HepG2 (cell line): ENCODE measurements around the gene FHL3. TPM values are rescaled to one million over a fixed set of nuclear protein-coding genes. Genes with fewer than 3 reads are reported as not detected.
A peak's percentile ranks its signal among the peaks of the same experiment; 100 is the strongest.

Source experiments
- ATAC-seq: fragments of 200-7000 bp; cut with Tn5 transposase; 3 replicates; pipeline ENCODE4 v1.9.1; 2020; ENCODE audit warnings: mild to moderate bottlenecking, moderate library complexity
- BruUV-seq: library from RNA; stranded (reverse); fragments of 400-500 nt; replicated peaks from 2 replicates; lab custom pipeline; 2021; lab: Mats Ljungman, UMichigan
- CTCF ChIA-PET: fragments of 300-600 bp; formaldehyde crosslinking; extraction: SDS; loops from one replicate; lab custom pipeline; 2021; ENCODE audit warnings: low total read pairs, inconsistent platforms, low intra/inter-chr PET ratio; lab: Yijun Ruan, JAX
- POLR2A ChIA-PET: fragments of 350-600 bp; sonication (Branson Sonifier 250); formaldehyde crosslinking; loops from one replicate; lab custom pipeline; 2020; ENCODE audit warnings: antibody characterized with exemption, inconsistent platforms; lab: Yijun Ruan, JAX
- DNase-seq: peaks from one replicate; pipeline ENCODE4 v3.0.0-alpha.2; 2015; ENCODE audit warnings: low spot score
- FAIRE-seq: peaks from 3 replicates; lab custom pipeline; 2011; peaks lifted over from hg19 to GRCh38; lab: Jason Lieb, UNC
- H2AFZ ChIP-seq: one replicate; pipeline ENCODE4 v1.6.1; 2011; ENCODE audit warnings: low read length, inconsistent platforms
- H3K27ac ChIP-seq: fragments of 300-600 bp; 3 replicates; pipeline ENCODE4 v1.8.0; 2011; ENCODE audit warnings: mixed run types, mild to moderate bottlenecking, mixed read lengths, low read length, inconsistent platforms; ENCODE audit not compliant: insufficient read depth; ENCODE audit errors: extremely low read length
- H3K27me3 ChIP-seq, 2 experiments: fragments of 200-600 bp in 1 of 2; 2 replicates in 1 of 2; 3 replicates in 1 of 2; pipeline versions ENCODE4 v1.6.0 to v1.8.0; 2011; ENCODE audit warnings: low read length in 2 of 2, mild to moderate bottlenecking in 2 of 2, moderate library complexity in 2 of 2, inconsistent platforms in 1 of 2; ENCODE audit not compliant: insufficient read depth in 2 of 2, control insufficient read depth in 1 of 2
- H3K36me3 ChIP-seq, 2 experiments: fragments of 200-600 bp in 1 of 2; replicated peaks in 1 of 2; 2 replicates in 1 of 2; 3 replicates in 1 of 2; pipeline versions ENCODE4 v1.5.1 to v1.8.0; 2011; ENCODE audit warnings: low read length in 2 of 2, inconsistent platforms in 1 of 2; ENCODE audit not compliant: insufficient read depth in 2 of 2, control insufficient read depth in 1 of 2
- H3K4me1 ChIP-seq: 2 replicates; pipeline ENCODE4 v1.5.1; 2012; ENCODE audit warnings: low read length, inconsistent platforms; ENCODE audit not compliant: insufficient read depth
- H3K4me2 ChIP-seq: 2 replicates; pipeline ENCODE4 v1.6.0; 2011; ENCODE audit warnings: low read depth, low read length, inconsistent platforms
- H3K4me3 ChIP-seq, 3 experiments: fragments of 200-600 bp in 1 of 3; sonication (generic), shearing (Covaris generic) in 1 of 3; replicated peaks in 1 of 3; 2 replicates each; pipeline ENCODE4 v1.5.1; 2011 to 2016; ENCODE audit warnings: low read length in 3 of 3, inconsistent platforms in 2 of 3, low read depth in 2 of 3, mild to moderate bottlenecking in 2 of 3, control low read depth in 1 of 3, mixed read lengths in 1 of 3; ENCODE audit not compliant: insufficient read depth in 1 of 3
- H3K79me2 ChIP-seq: one replicate; pipeline ENCODE4 v1.6.1; 2011; ENCODE audit warnings: low read length, inconsistent platforms; ENCODE audit not compliant: insufficient read depth
- H3K9ac ChIP-seq: 2 replicates; pipeline ENCODE4 v1.6.0; 2011; ENCODE audit warnings: mild to moderate bottlenecking, low read depth, low read length, inconsistent platforms; ENCODE audit not compliant: insufficient read depth
- H3K9me3 ChIP-seq: 2 replicates; pipeline ENCODE4 v1.5.1; 2012; ENCODE audit warnings: mild to moderate bottlenecking, low read length
- H4K20me1 ChIP-seq: 2 replicates; pipeline ENCODE4 v1.6.0; 2011; ENCODE audit warnings: inconsistent platforms, mild to moderate bottlenecking, low read length, moderate library complexity; ENCODE audit not compliant: insufficient read depth
- HNRNPL ChIP-seq: fragments of 200-400 bp; formaldehyde crosslinking; IDR thresholded peaks from 2 replicates; pipeline ENCODE4 v1.6.1; 2017; ENCODE audit warnings: mild to moderate bottlenecking, low read depth, low read length
- MAFF ChIP-seq: IDR thresholded peaks from 2 replicates; pipeline ENCODE4 v1.6.1; 2011; ENCODE audit warnings: low read depth, low read length, improper control_type of control experiment
- MAFK ChIP-seq, 2 experiments: IDR thresholded peaks in 1 of 2; conservative IDR thresholded peaks in 1 of 2; 2 replicates each; pipeline ENCODE4 v1.6.1; 2011; ENCODE audit warnings: improper control_type of control experiment in 2 of 2, low read length in 2 of 2
- MED13 ChIP-seq: sonication (generic); formaldehyde crosslinking; IDR thresholded peaks from 2 replicates; pipeline ENCODE4 v1.5.0; 2020; ENCODE audit warnings: missing genetic modification reagents
- POLR2G ChIP-seq: fragments of 200-400 bp; formaldehyde crosslinking; IDR thresholded peaks from 2 replicates; pipeline ENCODE4 v1.6.1; 2018; ENCODE audit warnings: mild to moderate bottlenecking, low read depth, low read length, moderate library complexity
- ZNF333 ChIP-seq: sonication (generic); formaldehyde crosslinking; IDR thresholded peaks from 2 replicates; pipeline ENCODE4 v1.4.0; 2020; ENCODE audit warnings: mild to moderate bottlenecking, missing genetic modification reagents, borderline replicate concordance
- ZNF703 ChIP-seq: sonication (generic); formaldehyde crosslinking; IDR thresholded peaks from 2 replicates; pipeline ENCODE4 v1.5.1; 2020; ENCODE audit warnings: missing genetic modification reagents, mild to moderate bottlenecking, moderate library complexity, borderline replicate concordance
- ZSCAN22 ChIP-seq: sonication (generic); formaldehyde crosslinking; IDR thresholded peaks from 2 replicates; pipeline ENCODE4 v1.4.0; 2020; ENCODE audit warnings: mild to moderate bottlenecking, missing genetic modification reagents
- WGBS: methylation state at CpG from one replicate; pipeline ENCODE4 v1.1.6; 2017; ENCODE audit warnings: low lambda C conversion rate; 5-methylcytosine and 5-hydroxymethylcytosine counted together
- in situ Hi-C: cut with HindIII; loops from 2 replicates; pipeline ENCODE4 v1.10.0; 2017; ENCODE audit warnings: low pct_unique_long_range_greater_than_20kb; ENCODE audit not compliant: extremely low pct_ligation_motif_present
- intact Hi-C: fragments of 100-400 bp; cut with micrococcal nuclease; formaldehyde crosslinking; loops from one replicate; pipeline ENCODE4 v1.10.0; 2022; ENCODE audit not compliant: unreplicated experiment
- polyA plus RNA-seq, 8 experiments: library from polyadenylated mRNA; depleted of rRNA in 3 of 8; stranded (reverse) in 7 of 8; unstranded in 1 of 8; fragments of >200 nt; fragmentation: Illumina TruSeq in 4 of 8; extraction: Trizol in 4 of 8; gene quantifications; 2 replicates each; pipeline versions ENCODE4 v1.2.1 to v1.2.3, GENCODE V29; 2011 to 2016; ENCODE audit warnings: low read depth in 4 of 8, missing spikeins in 1 of 8, mixed read lengths in 1 of 8; ENCODE audit not compliant: insufficient read depth in 1 of 8
- total RNA-seq, 5 experiments: library from RNA; depleted of rRNA; stranded (reverse); fragments of >200 nt; fragmentation: Illumina TruSeq; extraction: Trizol; gene quantifications; 2 replicates each; pipeline ENCODE4 v1.2.3, GENCODE V29; 2016; ENCODE audit warnings: low read depth in 1 of 5
- TF ChIP-seq, protein P1 (sequence below): sonication (generic); formaldehyde crosslinking; IDR thresholded peaks from 2 replicates; pipeline ENCODE4 v1.4.0; 2020; ENCODE audit warnings: missing genetic modification reagents, borderline replicate concordance
- TF ChIP-seq, protein P2 (sequence below): IDR thresholded peaks from 2 replicates; pipeline ENCODE4 v1.6.1; 2012; ENCODE audit warnings: low read depth, low read length, improper control_type of control experiment

FHL3 gene
- total and polyA plus RNA-seq, 2 of the 13 experiments (the other 11 are each of a cell fraction or from before 2014, with no cell fraction given): 2.8 to 6.6 TPM

DNA sequence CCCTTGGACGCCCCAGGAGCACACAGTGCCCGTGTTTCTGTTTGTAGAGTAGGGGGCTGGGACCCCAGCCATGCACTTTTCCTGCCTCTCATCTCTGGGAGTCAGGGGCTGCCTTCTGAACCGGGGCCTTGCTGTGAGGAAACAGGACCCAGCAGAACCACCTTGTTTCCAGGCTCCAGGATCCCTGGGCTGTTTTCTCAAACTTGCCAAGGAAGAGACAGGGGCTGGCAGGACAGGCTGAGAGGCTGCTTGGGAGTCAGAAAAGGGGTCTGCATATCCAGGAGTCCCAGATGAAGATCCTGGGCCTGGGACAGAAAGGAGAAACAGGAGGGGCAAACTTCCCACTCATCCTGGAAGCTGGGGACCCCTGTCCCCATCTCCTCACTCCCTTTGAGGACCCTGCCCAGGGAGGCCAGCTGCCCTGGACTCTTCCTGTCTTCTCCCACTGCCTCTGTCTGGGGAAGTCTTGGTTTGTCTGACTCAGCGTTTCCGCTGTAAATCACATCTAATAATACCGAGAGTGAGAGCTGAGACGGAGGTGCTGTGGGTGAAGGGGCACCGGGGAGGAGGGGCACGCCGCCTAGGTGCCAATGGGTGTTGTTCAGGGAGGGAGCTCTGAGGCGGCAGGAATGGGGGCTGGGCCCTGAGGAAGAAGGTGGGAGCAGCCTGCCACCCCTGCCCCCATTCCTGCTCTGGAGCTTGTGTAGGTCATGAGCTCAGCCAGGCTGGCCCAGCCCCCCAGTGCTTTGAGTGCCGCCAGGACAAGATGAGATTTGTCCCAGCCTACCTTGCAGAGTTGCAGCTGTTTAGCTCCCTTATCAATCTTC is 24.6 kb upstream of the FHL3 start:
- H3K27ac ChIP-seq: no peak overlapping the region
- H3K4me2 ChIP-seq: no peak overlapping the region

More for the DNA sequence above, 24.6 kb upstream of the FHL3 start:
- Histone ChIP-seq H4K20me1 (no peaks in the 10 kb centered on the region), H3K27me3 (0 out of 5 replicates have a peak, but pooled peaks cover 0 to 3% of the 10 kb centered on the region in 2 experiments), H3K4me3 (no peak overlapping the region), H3K79me2 (no peaks in the 10 kb centered on the region), H2AFZ (no peak overlapping the region), H3K36me3 (peaks cover 7 to 12% of the 10 kb centered on the region in 2 experiments; a peak in 4 of 5 replicates), H3K9me3 (no peaks in the 10 kb centered on the region), H3K9ac (no peak overlapping the region), H3K4me1 (peaks cover 25% of the 10 kb centered on the region)
- intact Hi-C loops (no loop called here), in situ Hi-C loops (loop anchor here (10.0 kb wide), 1 partner anchor 555 kb away; no protein-coding TSS in a partner anchor)
- no peak for DNase-seq
- BruUV-seq: no TSS peak
- no peak for FAIRE-seq
- ATAC-seq: peak; percentile 9; the same call in 1 of the 3 replicates
- ChIA-PET CTCF (no interaction called here), POLR2A (interaction anchor here (0.9 kb wide), 1 partner anchor 18 kb away, joined by 3 read pairs; no protein-coding TSS in a partner anchor)
- WGBS: 81% methylated on average over 8 of the region's 12 CpGs
- TF ChIP-seq, protein P1, sequence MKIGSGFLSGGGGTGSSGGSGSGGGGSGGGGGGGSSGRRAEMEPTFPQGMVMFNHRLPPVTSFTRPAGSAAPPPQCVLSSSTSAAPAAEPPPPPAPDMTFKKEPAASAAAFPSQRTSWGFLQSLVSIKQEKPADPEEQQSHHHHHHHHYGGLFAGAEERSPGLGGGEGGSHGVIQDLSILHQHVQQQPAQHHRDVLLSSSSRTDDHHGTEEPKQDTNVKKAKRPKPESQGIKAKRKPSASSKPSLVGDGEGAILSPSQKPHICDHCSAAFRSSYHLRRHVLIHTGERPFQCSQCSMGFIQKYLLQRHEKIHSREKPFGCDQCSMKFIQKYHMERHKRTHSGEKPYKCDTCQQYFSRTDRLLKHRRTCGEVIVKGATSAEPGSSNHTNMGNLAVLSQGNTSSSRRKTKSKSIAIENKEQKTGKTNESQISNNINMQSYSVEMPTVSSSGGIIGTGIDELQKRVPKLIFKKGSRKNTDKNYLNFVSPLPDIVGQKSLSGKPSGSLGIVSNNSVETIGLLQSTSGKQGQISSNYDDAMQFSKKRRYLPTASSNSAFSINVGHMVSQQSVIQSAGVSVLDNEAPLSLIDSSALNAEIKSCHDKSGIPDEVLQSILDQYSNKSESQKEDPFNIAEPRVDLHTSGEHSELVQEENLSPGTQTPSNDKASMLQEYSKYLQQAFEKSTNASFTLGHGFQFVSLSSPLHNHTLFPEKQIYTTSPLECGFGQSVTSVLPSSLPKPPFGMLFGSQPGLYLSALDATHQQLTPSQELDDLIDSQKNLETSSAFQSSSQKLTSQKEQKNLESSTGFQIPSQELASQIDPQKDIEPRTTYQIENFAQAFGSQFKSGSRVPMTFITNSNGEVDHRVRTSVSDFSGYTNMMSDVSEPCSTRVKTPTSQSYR (CRISPR knock-in tag): peak; percentile 46; the same call in 1 of the 2 replicates
- TF ChIP-seq HNRNPL (0 out of 2 replicates have a peak, but pooled peaks have one; percentile 24), ZNF333 (CRISPR knock-in tag) (no peak), ZNF703 (CRISPR knock-in tag) (no peak), MAFK (conservative IDR thresholded peaks at IDR 0.05 in 1 of 2, IDR thresholded peaks at IDR 0.05 in 1 of 2; ENCODE audit: low read length in 2 of 2) (peak; percentile 83 to 93), ZSCAN22 (CRISPR knock-in tag) (no peak), POLR2G (peak; percentile 20; the same call in 1 of the 2 replicates), MAFF (peak; percentile 85), MED13 (no peak)
- TF ChIP-seq, protein P2, sequence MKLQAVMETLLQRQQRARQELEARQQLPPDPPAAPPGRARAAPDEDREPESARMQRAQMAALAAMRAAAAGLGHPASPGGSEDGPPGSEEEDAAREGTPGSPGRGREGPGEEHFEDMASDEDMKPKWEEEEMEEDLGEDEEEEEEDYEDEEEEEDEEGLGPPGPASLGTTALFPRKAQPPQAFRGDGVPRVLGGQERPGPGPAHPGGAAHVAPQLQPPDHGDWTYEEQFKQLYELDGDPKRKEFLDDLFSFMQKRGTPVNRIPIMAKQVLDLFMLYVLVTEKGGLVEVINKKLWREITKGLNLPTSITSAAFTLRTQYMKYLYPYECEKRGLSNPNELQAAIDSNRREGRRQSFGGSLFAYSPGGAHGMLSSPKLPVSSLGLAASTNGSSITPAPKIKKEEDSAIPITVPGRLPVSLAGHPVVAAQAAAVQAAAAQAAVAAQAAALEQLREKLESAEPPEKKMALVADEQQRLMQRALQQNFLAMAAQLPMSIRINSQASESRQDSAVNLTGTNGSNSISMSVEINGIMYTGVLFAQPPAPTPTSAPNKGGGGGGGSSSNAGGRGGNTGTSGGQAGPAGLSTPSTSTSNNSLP: no peak
